T follicular helper cell (primary cell): ENCODE measurements around the gene MIR17HG.
"Not testable (repeated sequence)": the region's sequence is repeated elsewhere in the genome, so short reads cannot be mapped to it uniquely, and the experiment has no call there.

Source experiments
- DNase-seq: peaks from one replicate; pipeline ENCODE4 v3.0.0-alpha.2; 2020; ENCODE audit warnings: low read depth

Gene MIR17HG

DNA sequence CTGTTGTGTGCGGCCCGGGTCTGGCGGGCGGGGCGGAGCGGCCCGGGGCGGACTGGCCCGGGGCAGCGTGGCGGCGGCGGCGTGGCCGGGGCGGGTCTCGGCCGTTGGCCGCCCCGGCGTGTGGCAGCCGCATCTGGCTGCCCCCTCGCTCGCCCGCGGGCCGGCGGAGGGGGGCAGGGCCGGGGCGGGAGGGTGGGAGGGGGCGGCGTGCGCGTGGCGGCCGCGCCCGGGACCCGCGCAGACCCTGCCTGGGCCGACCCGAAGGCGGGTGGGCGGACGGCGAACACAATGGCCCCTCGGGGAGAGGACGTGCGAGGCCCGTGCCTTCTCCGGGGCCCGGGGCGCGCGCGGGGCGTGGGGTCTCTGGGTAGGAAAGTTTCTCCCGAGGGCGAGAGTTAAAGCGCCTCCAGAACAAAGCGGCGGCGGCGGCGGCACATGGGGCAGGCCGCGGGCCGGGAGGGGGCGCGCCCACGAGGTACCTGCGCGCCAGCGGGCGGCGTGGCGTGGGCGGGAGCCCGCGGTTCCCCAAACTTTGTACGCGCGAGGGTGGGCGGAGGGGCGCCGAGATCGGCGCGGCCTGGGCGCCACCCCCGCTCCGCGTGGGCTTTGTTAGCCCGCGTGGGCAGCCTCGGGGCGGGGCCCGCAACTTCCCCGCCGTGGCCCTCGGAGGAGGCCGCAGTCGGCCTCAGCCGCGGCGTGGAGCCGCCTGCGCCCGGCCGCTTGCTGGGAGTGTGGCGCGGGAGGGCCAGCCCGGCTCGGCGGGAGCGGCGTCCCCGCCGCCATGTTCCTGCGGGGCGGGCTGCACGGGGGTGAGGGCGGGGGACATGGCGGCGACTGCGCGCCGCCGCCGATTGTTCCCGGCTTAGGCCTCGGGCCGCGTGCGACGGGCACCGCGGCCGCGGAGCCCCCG is 764 bp downstream of the MIR17HG start:
- peak; percentile 56 for DNase-seq

DNA sequence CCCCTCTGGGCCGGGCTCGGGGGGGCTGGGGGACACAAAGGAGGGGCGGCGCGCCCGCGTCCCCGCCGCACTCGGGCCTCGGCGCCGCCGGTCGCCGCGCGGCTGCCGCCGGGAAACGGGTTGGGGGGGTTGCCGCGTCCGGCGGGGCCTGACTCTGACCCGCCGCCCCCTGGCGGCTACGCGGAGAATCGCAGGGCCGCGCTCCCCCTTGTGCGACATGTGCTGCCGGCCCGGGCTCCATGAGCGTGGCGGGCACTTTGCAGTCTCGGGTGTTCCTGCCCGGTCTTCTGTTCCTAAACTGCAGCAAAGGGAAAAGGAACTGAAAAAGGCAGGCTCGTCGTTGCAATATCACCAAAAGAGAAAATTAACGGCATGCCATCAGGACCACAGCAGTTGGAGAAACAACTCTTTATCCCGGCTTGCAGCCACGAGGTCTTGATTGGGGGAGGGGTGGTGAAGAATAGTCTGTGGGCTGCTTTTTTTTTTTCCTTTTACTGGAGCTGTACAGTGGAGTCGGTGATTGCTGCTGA is 1.5 kb downstream of the MIR17HG start:
- peak; percentile 85 for DNase-seq

DNA sequence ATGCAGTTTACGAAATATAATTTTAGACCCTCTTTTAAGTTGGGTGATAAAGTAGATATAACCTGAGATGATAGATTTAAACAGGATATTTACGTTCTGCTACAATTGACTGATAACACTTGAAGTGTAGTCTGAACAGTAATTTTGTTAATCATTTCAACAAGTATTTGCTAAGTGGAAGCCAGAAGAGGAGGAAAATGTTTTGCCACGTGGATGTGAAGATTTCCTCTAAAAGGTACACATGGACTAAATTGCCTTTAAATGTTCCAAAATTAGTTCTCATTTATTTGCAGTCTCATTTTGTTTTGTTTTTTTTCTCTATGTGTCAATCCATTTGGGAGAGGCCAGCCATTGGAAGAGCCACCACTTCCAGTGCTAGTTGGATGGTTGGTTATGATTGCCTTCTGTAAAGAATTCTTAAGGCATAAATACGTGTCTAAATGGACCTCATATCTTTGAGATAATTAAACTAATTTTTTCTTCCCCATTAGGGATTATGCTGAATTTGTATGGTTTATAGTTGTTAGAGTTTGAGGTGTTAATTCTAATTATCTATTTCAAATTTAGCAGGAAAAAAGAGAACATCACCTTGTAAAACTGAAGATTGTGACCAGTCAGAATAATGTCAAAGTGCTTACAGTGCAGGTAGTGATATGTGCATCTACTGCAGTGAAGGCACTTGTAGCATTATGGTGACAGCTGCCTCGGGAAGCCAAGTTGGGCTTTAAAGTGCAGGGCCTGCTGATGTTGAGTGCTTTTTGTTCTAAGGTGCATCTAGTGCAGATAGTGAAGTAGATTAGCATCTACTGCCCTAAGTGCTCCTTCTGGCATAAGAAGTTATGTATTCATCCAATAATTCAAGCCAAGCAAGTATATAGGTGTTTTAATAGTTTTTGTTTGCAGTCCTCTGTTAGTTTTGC is 2.8 kb downstream of the MIR17HG start:
- DNase-seq: no peak

DNA sequence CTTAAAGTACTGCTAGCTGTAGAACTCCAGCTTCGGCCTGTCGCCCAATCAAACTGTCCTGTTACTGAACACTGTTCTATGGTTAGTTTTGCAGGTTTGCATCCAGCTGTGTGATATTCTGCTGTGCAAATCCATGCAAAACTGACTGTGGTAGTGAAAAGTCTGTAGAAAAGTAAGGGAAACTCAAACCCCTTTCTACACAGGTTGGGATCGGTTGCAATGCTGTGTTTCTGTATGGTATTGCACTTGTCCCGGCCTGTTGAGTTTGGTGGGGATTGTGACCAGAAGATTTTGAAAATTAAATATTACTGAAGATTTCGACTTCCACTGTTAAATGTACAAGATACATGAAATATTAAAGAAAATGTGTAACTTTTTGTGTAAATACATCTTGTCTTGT is 3.6 kb downstream of the MIR17HG start:
- no peak for DNase-seq

DNA sequence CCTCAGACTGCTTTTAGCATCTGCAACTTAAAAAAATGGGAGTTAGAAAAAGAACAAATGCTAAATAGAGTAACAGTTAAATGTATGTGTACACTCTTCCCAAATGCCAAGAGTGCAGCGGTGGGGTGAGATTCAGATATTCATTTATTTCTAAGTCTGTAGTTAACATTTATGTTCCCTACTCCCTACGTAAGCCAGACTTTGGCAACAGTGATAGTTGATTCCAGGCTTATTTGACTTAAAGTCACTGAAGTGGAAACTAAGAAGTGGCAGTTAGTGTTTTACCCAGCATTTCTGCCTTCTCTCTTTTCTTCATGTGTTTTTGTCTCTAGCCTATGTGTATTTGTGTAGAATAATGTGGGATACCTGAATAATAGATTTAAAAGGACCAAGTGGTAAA is 4.5 kb downstream of the MIR17HG start:
- no peak for DNase-seq

DNA sequence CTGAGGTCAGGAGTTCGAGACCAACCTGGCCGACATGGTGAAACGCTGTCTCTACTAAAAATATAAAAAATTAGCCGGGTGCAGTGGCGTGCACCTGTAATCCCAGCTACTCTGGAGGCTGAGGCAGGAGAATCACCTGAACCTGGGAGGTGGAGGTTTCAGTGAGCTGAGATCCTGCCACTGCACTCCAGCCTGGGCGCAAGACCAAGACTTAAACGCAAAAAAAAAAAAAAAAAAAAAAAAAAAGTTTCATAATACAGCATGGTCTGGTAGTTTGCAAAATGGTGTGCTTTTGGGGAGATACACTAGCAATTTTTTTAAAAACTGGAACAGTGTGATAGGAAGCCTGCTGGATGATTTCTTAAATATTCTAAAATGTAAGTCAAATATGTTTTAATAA is 5.4 kb downstream of the MIR17HG start:
- not testable (repeated sequence) for DNase-seq

DNA sequence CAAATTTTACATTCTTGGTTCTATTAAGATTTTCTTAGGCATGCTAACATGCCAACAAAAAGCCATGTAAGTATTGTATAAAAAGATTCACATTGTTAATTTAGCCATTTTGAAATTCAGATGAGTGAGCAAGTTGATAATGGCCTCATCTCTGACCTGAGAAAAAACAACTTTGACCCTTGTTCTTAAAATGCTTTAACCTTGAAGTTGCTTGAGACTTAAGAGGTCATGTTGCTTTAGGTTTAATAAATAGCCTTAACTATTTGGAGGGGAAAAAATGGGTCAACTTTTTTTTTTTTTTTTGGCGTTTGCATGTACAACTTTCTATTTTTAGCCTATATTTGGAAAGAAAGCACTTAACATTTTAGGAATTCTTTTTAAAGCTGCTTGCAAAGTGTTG is 6.0 kb downstream of the MIR17HG start:
- no peak for DNase-seq

DNA sequence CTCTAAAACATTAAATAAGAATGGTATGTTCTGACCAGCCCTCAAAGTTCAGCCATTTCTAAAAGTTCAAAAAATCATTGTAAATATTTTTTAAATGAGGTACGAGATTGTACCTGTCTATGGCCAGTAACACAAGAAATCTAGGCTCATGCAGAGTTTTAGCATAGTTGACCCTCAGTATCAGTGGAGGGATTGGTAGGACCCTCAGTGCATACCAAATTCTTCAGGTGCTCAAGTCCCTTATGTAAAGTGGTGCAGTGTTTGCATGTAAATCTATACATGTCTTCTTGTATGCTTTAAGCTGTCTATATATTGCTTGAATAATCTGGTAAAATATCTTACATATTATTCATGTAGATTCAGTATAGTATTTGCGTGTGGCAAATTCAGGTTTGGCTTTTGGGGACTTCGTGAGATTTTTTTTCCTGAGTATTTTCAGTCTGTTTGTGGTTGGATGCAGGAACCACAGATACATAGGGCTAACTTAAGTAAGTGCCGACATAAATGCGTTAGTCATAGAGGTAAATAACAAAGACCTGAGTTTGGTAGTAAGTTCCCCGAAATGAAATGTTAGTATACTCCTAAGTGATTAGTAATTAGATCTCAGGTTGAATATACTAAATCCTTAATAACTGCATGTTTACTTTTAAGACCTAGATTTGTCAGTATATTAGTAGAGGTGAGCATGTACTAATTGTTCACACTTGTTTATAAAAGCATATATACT is 7.8 kb downstream of the MIR17HG start:
- DNase-seq: no peak

DNA sequence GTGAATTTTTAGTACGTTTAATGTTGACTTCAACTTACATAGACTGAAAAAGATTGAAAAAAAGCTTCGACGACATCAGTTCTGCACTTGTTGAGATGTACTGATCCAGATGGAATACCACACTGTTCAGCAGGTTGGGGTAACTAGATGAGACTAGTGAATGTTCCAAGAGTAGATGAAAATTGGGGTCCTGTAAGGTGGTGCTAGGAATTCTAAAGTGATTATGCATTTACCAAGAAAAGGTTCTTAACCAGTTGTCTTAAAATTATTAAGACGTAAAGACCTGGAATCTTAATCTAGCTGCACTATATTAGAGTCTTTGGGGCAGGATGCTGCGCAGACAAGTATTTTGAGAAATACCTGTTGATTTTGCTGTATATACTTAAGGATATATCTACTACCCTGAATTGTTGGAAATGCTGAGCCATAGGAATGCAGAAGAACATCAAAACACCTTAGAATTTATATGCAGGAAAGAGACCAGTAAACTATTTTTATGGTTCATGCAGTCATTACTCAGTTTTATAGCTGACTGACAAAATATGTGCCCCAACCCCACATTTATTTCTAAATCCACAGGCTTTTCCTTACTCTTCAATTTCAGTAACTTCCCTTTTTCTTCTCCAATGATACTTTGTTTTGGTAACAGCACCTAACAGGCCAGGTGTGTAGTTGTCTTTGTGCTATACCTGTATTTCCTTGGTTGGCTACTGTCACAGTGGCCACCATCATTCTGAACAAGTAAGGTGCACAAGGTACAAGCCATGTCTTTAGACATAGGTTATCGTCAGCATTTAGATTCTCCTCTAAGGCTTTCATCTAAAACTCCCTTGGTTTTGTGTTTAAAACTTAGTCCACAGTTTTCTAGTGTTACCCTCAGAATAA is 8.6 kb downstream of the MIR17HG start:
- DNase-seq: no peak

DNA sequence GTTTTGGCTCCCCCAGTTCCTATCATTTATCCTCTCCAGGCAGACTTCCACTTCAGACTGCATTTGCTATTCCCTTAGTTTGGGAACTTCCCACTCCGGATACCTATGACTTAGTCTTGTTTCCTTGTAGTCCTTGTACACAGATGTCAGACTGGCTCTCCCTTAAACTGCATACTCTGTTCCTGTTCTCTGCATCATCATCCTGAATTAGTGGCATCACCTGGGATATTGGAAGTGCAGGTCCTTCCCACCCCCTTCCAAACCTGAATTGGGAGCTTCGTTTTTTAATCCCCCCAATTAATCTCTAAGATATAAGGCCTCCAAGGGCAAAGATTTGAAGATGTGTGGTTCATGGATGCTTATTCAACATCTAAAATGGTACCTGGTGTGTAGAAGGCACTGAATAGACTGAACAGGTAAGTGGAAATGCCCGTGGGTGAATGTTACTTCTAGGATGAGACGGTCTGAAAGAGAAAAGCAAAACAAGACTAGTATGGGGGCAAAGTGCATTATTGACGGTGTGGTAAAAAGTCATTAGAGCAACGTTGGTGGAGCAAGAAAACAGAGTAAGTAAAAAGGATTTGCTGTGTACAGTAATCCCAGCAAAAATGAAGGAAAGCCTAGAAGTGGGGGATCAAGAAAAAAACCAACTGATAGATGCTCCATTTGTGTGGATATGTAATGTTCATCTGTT is 9.6 kb downstream of the MIR17HG start:
- no peak for DNase-seq

DNA sequence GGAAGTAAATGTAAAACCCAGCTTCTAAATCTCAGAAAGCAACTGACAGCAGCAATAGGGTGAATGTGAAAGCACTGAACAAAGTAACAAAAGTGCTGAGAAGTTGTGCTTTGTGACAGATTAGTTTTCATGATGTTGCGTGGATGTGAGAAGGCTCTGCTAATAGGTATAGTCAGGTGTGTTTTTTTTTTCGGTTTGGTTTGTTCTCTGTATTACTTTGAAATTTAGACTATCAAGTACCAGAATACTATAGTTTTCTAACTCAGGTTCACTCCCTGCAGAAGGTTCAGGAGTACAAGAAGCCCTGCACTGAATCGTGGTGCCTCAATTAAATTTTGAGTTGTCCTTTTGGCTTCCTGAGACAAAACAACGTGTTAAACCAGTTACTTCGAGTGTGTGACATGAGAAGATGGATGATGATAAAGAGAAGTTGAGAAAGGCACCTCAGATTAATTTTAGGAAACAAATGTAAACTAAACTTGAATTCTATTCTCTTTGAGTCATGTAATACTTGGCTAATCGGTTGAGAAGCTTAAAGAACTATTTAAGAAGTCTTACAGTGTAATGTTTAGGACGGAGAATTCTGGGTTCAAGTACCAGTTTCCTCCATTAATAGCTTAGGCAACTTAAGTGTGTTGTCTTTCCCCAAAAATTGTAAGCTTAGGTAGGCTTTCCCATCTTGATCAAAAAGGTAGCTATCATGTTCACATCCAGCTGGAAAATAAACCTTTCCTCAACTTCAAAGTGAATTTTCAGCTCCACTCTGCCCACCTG is 10.3 kb downstream of the MIR17HG start:
- no peak for DNase-seq

DNA sequence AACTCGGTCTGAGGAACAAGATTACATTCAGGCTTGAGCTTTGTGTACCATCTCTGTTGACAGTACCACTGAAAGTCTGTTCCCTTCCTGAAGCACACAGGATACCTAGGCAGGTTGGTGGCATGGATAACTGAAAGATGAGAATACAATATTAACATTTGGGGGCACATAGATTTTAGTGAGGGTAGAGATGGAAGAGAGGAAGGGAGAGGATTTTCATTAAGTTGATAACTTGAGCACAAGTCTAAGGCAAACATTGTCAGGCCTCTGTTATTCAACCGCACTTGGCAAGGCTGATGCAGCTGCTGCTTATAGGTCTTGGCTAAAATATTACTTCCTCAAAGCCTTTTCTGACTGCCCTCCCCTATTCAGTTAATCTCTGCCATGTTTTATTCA is 10.9 kb downstream of the MIR17HG start:
- DNase-seq: no peak

DNA sequence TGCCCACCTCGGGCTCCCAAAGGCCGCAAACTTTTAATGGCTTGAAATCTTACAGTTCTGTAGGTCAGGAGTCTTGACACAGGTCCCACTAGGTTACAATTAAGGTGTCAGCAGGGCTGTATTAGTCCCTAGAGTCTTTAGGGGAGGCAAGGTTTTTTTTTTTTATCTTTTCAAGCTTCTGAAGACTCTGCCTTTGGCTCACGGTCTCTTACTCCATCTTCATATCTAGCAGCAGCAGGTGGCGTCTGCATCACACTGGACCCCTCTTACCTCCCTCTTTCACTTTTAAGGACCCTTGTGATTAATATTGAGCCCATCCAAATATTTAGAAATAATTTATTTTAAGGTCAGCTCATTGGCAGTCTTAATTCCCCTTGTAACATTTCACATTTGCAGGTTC is 11.6 kb downstream of the MIR17HG start:
- no peak for DNase-seq

DNA sequence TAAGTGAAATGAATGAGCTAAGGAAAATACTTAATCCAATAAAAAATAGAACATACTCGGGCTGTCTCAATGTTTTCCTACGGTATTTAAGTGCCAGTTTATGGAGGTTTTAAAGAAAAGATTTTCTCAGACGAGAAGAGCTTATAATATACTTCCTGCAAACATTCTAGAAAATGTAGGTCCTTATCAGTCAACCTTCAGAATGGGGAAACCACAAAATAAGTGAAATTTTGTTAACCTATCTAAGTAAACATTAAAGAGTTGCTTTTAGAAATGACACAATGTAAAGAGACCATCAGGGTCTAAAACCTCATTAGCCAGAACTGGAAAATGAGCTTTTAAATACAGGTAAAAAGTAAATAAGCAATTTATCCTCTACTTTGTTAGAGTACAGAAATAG is 12.1 kb downstream of the MIR17HG start:
- DNase-seq: no peak

DNA sequence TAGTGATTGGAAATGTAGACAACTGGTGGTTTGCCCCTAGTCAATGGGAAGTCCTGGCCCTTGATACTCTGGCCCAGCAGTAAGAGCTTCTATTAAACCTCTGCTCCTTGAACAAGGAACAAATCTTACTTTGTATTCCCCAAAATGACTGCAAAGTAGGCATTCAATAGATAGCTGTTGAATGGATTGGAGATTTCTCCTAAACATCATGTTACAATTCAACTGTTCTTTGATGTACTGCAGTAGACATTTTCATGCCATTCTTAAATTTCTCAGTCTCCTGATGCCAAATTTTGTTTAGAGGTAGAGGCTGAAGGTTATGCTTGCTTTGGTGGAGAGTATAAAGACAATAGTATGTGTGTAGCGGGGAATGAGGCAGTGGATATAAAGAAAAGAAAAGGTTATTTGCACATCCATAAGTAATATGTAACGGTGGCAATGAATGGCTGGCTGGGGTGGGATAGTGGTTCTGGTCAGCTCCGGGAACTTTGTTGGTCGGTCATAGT is 12.8 kb downstream of the MIR17HG start:
- no peak for DNase-seq

DNA sequence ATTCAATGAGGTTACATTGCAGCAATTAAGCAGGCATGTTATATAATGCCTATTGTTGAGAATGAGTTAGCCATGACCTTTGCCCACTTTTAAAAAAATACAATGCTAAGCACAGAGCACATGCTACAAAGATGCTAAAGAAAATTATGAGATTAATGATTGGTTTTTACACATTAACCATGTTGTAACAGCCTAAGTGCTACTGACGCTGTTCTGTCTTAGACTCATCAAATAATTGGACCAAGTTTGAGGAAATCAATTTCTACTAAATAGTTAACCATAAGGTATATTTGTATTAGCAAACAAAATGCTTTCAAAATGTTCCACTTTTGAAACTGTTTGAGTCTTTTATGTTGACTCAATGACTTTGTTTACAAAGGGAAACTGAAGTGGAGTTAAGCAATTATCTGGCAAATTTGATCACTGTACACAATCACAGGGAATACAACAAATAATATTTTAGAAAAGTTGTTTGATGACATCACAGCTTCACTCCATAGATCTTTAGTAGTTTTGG is 14.3 kb downstream of the MIR17HG start:
- no peak for DNase-seq

DNA sequence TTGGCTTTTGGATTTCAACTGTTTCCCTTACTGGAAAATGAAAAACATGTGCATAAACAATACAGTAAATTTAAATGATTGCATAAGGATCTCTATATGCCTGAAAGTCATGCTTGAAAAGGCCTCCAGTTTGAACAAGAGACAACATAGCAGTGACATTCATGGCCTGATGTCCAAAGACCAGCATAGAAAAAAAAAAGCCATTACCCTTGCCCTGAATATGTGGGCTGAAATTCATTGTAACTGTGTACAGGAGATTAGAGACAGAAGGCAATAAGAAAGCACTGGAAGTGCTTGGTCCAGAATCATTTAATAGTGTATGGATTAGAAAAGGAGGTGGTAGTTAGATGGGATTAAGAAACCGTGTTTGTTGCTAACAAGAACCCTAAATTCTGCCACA is 15.4 kb downstream of the MIR17HG start:
- no peak for DNase-seq

DNA sequence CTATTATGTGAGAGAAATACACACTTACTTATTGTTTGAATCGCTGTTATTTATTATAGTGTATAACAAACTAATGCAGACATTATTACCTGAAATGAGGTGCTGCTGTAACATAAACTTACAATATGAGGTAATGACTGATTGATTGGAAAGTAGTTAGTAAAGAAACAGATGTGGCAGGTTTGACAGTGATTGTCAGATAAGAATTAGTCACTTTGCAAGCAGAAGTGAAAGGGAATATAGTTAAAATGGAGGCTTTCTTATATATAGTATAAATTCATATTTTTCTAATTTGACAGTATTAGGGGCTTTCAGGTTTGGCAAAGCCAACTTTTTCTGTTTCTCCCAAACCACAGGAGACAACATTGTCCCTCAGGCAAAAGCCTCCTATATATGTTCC is 20.6 kb downstream of the MIR17HG start:
- DNase-seq: no peak
